A673 (cell line): ENCODE results near the gene ATXN3. TPM values are rescaled to one million over a fixed set of nuclear protein-coding genes. Genes with fewer than 3 reads are reported as not detected.
A peak's percentile ranks its signal among the peaks of the same experiment; 100 is the strongest.

ENCODE experiments used
- BruUV-seq: library from RNA; stranded (reverse); fragments of 400-500 nt; replicated peaks from 2 replicates; lab custom pipeline; 2021; lab: Mats Ljungman, UMichigan
- CTCF ChIA-PET: fragments of 300-600 bp; sonication (Branson Sonifier 250); formaldehyde crosslinking; loops from one replicate; lab custom pipeline; 2022; ENCODE audit warnings: antibody characterized with exemption; lab: Charles Lee
- POLR2A ChIA-PET: fragments of 300-600 bp; sonication (Branson Sonifier 250); formaldehyde crosslinking; loops from one replicate; lab custom pipeline; 2022; ENCODE audit warnings: antibody characterized with exemption; ENCODE audit not compliant: low non-redundant PET; lab: Charles Lee
- DNase-seq: peaks from one replicate; pipeline ENCODE4 v3.0.0-alpha.2; 2015; ENCODE audit warnings: low spot score
- H3K27ac ChIP-seq: fragments of 200-600 bp; sonication (generic); 2 replicates; pipeline ENCODE4 v1.5.1; 2016; ENCODE audit warnings: mixed run types, low read depth, mild to moderate bottlenecking, mixed read lengths, antibody characterized with exemption, low read length; ENCODE audit not compliant: poor library complexity, severe bottlenecking
- H3K27me3 ChIP-seq: fragments of 200-600 bp; sonication (generic); replicated peaks from 2 replicates; pipeline ENCODE4 v1.6.1; 2017; ENCODE audit warnings: mixed run types, low read depth, mild to moderate bottlenecking, mixed read lengths, antibody characterized with exemption, low read length; ENCODE audit not compliant: insufficient read depth, poor library complexity
- H3K36me3 ChIP-seq: fragments of 200-600 bp; sonication (generic); 2 replicates; pipeline ENCODE4 v1.6.1; 2016; ENCODE audit warnings: mixed run types, mild to moderate bottlenecking, mixed read lengths, antibody characterized with exemption, low read length; ENCODE audit not compliant: insufficient read depth, poor library complexity, severe bottlenecking
- H3K4me1 ChIP-seq: fragments of 200-600 bp; sonication (generic); 2 replicates; pipeline ENCODE4 v1.6.1; 2017; ENCODE audit warnings: mixed run types, mild to moderate bottlenecking, mixed read lengths, antibody characterized with exemption, low read length; ENCODE audit not compliant: insufficient read depth, poor library complexity, severe bottlenecking
- H3K4me3 ChIP-seq: fragments of 200-600 bp; sonication (generic); 2 replicates; pipeline ENCODE4 v1.5.1; 2016; ENCODE audit warnings: low read depth, mixed run types, mild to moderate bottlenecking, mixed read lengths, low read length; ENCODE audit not compliant: poor library complexity, severe bottlenecking
- H3K9me3 ChIP-seq: fragments of 200-600 bp; sonication (generic); 2 replicates; pipeline ENCODE4 v1.6.1; 2016; ENCODE audit warnings: mixed run types, low read depth, mild to moderate bottlenecking, mixed read lengths, antibody characterized with exemption, low read length; ENCODE audit not compliant: poor library complexity, severe bottlenecking
- CTCF ChIP-seq: fragments of 300-800, 200-600 bp; sonication (generic); conservative IDR thresholded peaks from 2 replicates; pipeline ENCODE4 v1.5.1; 2017; ENCODE audit warnings: low read depth, mild to moderate bottlenecking, antibody characterized with exemption, low read length, moderate library complexity, mixed read lengths
- EZH2 ChIP-seq: fragments of 200-600 bp; sonication (generic); IDR thresholded peaks from 2 replicates; pipeline ENCODE4 v1.6.1; 2017; ENCODE audit warnings: borderline replicate concordance, low read depth, mild to moderate bottlenecking, mixed read lengths, antibody characterized with exemption, low read length; ENCODE audit not compliant: poor library complexity, severe bottlenecking
- intact Hi-C: fragments of 100-400 bp; cut with micrococcal nuclease; formaldehyde crosslinking; loops from one replicate; pipeline ENCODE4 v1.10.0; 2022; ENCODE audit not compliant: unreplicated experiment
- total RNA-seq: library from RNA; stranded (reverse); gene quantifications from 2 replicates; pipeline ENCODE4 v1.2.3, GENCODE V29; 2021

The ATXN3 gene
- total RNA-seq, 1 experiment from 2014 or later = 27.3 TPM

- Histone ChIP-seq H3K4me3 (peak overlapping the region; percentile 90), H3K27ac (peak overlapping the region; percentile 99), H3K4me1 (peaks cover 8% of the 10 kb centered on the region), H3K36me3 (peaks cover 34% of the 10 kb centered on the region), H3K27me3 (no peaks in the 10 kb centered on the region), H3K9me3 (no peaks in the 10 kb centered on the region)
- peak; percentile 42 for DNase-seq
- BruUV-seq = TSS peak; percentile 63
- ChIA-PET CTCF (interaction anchor here (2.1 kb wide), 1 partner anchor 14 kb away, joined by 19 read pairs; the partner anchor contains the start of gene ATXN3), POLR2A (interaction anchor here (0.6 to 1.0 kb wide), 2 partner anchors 15 to 612 kb away, joined by 3 to 5 read pairs; partner anchors contain the start of gene PPP4R3A)
- TF ChIP-seq CTCF (no peak), EZH2 (no peak)
- intact Hi-C loops = no loop called here
Measured at GRCh38 chr14:92121207-92121669, 14.9 kb upstream of the ATXN3 start.

- no peaks in the 10 kb centered on the region for H3K9me3 ChIP-seq
- no peak overlapping the region for H3K4me3 ChIP-seq
- BruUV-seq = no TSS peak
- H3K36me3 ChIP-seq = no peaks in the 10 kb centered on the region
- POLR2A ChIA-PET = no interaction called here
- peaks cover 5% of the 10 kb centered on the region for H3K4me1 ChIP-seq
- no peak for DNase-seq
- CTCF ChIA-PET = no interaction called here
- no peaks in the 10 kb centered on the region for H3K27me3 ChIP-seq
- TF ChIP-seq CTCF = no peak
- H3K27ac ChIP-seq = no peak overlapping the region
- intact Hi-C loops = no loop called here
Measured at GRCh38 chr14:92109490-92109889, 3.1 kb upstream of the ATXN3 start.

GRCh38 chr14:92108345-92109254, 2.2 kb upstream of the ATXN3 start:
- ChIA-PET POLR2A (no interaction called here), CTCF (no interaction called here)
- DNase-seq = peak; percentile 19

More at GRCh38 chr14:92108345-92109254, 2.2 kb upstream of the ATXN3 start:
- Histone ChIP-seq H3K4me1 (peaks cover 5% of the 10 kb centered on the region), H3K27ac (no peak overlapping the region), H3K4me3 (no peak overlapping the region), H3K27me3 (no peaks in the 10 kb centered on the region), H3K36me3 (no peaks in the 10 kb centered on the region), H3K9me3 (no peaks in the 10 kb centered on the region)
- TF ChIP-seq CTCF (no peak), EZH2 (no peak)
- no TSS peak for BruUV-seq
- intact Hi-C loops = no loop called here
